Upper lobe of left lung (tissue), 6 donors: ENCODE measurements around the gene IPO5. TPM values are rescaled to one million over a fixed set of nuclear protein-coding genes. Genes with fewer than 3 reads are reported as not detected.
"Not testable (repeated sequence)": the region's sequence is repeated elsewhere in the genome, so short reads cannot be mapped to it uniquely, and the experiment has no call there.

Experiments used
- ATAC-seq, 2 donors: fragments of 200-7000 bp; cut with Tn5 transposase; one replicate each; pipeline ENCODE4 v1.9.1; 2022; ENCODE audit warnings: mild to moderate bottlenecking in 2 of 2, moderate library complexity in 2 of 2; ENCODE audit not compliant: low FRiP score in 2 of 2
- DNase-seq, 2 donors: peaks; one replicate each; pipeline ENCODE4 v3.0.0-alpha.2; 2019 to 2020
- H3K27ac ChIP-seq, 4 donors: fragments of 200-600 bp; sonication (generic); one replicate each; pipeline ENCODE4 v1.5.1; 2016 to 2019
- H3K27me3 ChIP-seq, 4 donors: fragments of 200-600 bp; sonication (generic); one replicate each; pipeline ENCODE4 v1.5.1; 2017 to 2019
- H3K36me3 ChIP-seq, 4 donors: fragments of 200-600 bp; sonication (generic); one replicate each; pipeline ENCODE4 v1.5.1; 2016 to 2019
- H3K4me1 ChIP-seq, 4 donors: fragments of 200-600 bp; sonication (generic); one replicate each; pipeline ENCODE4 v1.5.1; 2018 to 2019
- H3K4me3 ChIP-seq, 4 donors: fragments of 200-600 bp; sonication (generic); one replicate each; pipeline ENCODE4 v1.5.1; 2017 to 2019; ENCODE audit warnings: mild to moderate bottlenecking in 2 of 4, moderate library complexity in 1 of 4
- H3K9me3 ChIP-seq, 4 donors: fragments of 200-600 bp; sonication (generic); one replicate each; pipeline ENCODE4 v1.5.1; 2018 to 2019
- EP300 ChIP-seq, 4 donors: sonication (generic); formaldehyde crosslinking; IDR thresholded peaks; one replicate each; pipeline ENCODE4 v1.5.1; 2017; ENCODE audit warnings: antibody characterized with exemption in 4 of 4, control low read depth in 2 of 4
- POLR2A ChIP-seq, 4 donors: fragments of 450-650 bp; IDR thresholded peaks; one replicate each; pipeline ENCODE4 v1.5.1; 2016 to 2017; ENCODE audit warnings: antibody characterized with exemption in 4 of 4, mild to moderate bottlenecking in 2 of 4
- POLR2AphosphoS5 ChIP-seq, 2 donors: sonication (generic); formaldehyde crosslinking; IDR thresholded peaks; one replicate each; pipeline ENCODE4 v1.5.1; 2017; ENCODE audit warnings: antibody characterized with exemption in 2 of 2
- WGBS, 2 donors: methylation state at CpG; one replicate each; pipeline ENCODE4 v1.1.5; 2017 to 2018; 5-methylcytosine and 5-hydroxymethylcytosine counted together
- total RNA-seq, 6 donors: library from RNA; depleted of rRNA in 4 of 6; stranded (reverse); fragments of >200 nt in 4 of 6; gene quantifications; one replicate each; pipeline versions ENCODE4 v1.1.0 to v1.2.1, GENCODE V29; 2016 to 2021
- TF ChIP-seq, protein P1 (sequence below), 6 experiments: fragments of 450-650 bp in 4 of 6; fragments of 200-600 bp in 2 of 6; sonication (generic) in 2 of 6; IDR thresholded peaks; one replicate each; pipeline ENCODE4 v1.5.1; 2016 to 2019; ENCODE audit warnings: antibody characterized with exemption in 6 of 6
- donor health status: DM: no; HTN: no; CAD: no; lungs with moderate emphysema.
- donor health status: DM: no; HTN: yes; CAD: no; lungs with severe emphysema.

The IPO5 gene
- total RNA-seq, 6 donors from 2014 or later = 35.8 to 127 (median 75.6) TPM

GRCh38 chr13:98044301-98044700, 90.8 kb downstream of the IPO5 start:
- 75 to 78% methylated on average over 4 to 10 of the region's 10 CpGs for WGBS, 2 donors
- no peak for TF ChIP-seq POLR2A (IDR thresholded peaks at IDR 0.05)
- TF ChIP-seq POLR2AphosphoS5 (IDR thresholded peaks at IDR 0.05) = no peak
- TF ChIP-seq, protein P1, sequence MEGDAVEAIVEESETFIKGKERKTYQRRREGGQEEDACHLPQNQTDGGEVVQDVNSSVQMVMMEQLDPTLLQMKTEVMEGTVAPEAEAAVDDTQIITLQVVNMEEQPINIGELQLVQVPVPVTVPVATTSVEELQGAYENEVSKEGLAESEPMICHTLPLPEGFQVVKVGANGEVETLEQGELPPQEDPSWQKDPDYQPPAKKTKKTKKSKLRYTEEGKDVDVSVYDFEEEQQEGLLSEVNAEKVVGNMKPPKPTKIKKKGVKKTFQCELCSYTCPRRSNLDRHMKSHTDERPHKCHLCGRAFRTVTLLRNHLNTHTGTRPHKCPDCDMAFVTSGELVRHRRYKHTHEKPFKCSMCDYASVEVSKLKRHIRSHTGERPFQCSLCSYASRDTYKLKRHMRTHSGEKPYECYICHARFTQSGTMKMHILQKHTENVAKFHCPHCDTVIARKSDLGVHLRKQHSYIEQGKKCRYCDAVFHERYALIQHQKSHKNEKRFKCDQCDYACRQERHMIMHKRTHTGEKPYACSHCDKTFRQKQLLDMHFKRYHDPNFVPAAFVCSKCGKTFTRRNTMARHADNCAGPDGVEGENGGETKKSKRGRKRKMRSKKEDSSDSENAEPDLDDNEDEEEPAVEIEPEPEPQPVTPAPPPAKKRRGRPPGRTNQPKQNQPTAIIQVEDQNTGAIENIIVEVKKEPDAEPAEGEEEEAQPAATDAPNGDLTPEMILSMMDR (IDR thresholded peaks at IDR 0.05) = no peak
- TF ChIP-seq EP300 (IDR thresholded peaks at IDR 0.05) = no peak
- H3K9me3 ChIP-seq = no peaks in the 10 kb centered on the region
- H3K36me3 ChIP-seq = no peaks in the 10 kb centered on the region
- DNase-seq (no peak), ATAC-seq (no peak)
- no peaks in the 10 kb centered on the region for H3K27me3 ChIP-seq
- H3K27ac ChIP-seq = no peak overlapping the region
- H3K4me1 ChIP-seq = no peaks in the 10 kb centered on the region
- no peak overlapping the region for H3K4me3 ChIP-seq

GRCh38 chr13:98047785-98048184, 94.3 kb downstream of the IPO5 start:
- not testable (repeated sequence) for H3K4me3 ChIP-seq, ATAC-seq, H3K27me3 ChIP-seq, DNase-seq, H3K27ac ChIP-seq, H3K36me3 ChIP-seq, H3K9me3 ChIP-seq, H3K4me1 ChIP-seq
- 89 to 96% methylated on average over 12 of the region's 12 CpGs for WGBS, 2 donors

DNA sequence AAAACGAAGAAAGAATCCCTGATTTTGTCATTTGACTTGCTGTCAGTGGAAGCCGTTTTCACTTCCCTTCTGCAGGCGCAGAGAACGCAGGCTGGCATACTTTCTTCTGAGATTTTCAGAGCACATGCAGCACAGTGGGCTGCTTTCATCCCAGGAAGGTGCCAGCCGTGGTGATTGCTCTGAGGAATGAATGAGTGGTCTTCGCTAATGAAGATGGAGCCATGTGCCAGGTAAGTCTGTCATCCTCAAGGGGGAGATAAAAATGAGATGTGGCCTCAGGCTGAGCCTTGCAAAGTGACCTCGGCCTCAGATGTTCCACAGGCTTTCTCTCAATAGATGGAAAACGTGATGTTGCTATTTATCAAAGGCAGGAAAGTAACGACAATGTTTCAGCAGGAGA, 94.8 kb downstream of the IPO5 start:
- H3K4me3 ChIP-seq = no peak overlapping the region
- 80 to 85% methylated on average over 9 of the region's 9 CpGs for WGBS, 2 donors
- no peak overlapping the region for H3K27ac ChIP-seq
- no peaks in the 10 kb centered on the region for H3K36me3 ChIP-seq
- H3K27me3 ChIP-seq = no peaks in the 10 kb centered on the region
- no peak for DNase-seq
- H3K9me3 ChIP-seq = no peaks in the 10 kb centered on the region
- peaks cover 0 to 6% (median 0%) of the 10 kb centered on the region in 4 donors for H3K4me1 ChIP-seq
- ATAC-seq = no peak
- no peak for TF ChIP-seq POLR2A (IDR thresholded peaks at IDR 0.05)
- no peak for TF ChIP-seq POLR2AphosphoS5 (IDR thresholded peaks at IDR 0.05)
- TF ChIP-seq, protein P1 (IDR thresholded peaks at IDR 0.05) = no peak
- no peak for TF ChIP-seq EP300 (IDR thresholded peaks at IDR 0.05)

- Histone ChIP-seq H3K9me3 (no peaks in the 10 kb centered on the region), H3K4me1 (peaks cover 0 to 6% (median 0%) of the 10 kb centered on the region in 4 donors), H3K36me3 (no peaks in the 10 kb centered on the region), H3K27ac (no peak overlapping the region), H3K27me3 (no peaks in the 10 kb centered on the region), H3K4me3 (no peak overlapping the region)
- ATAC-seq (no peak), DNase-seq (no peak)
- 43 to 47% methylated on average over 6 of the region's 6 CpGs for WGBS, 2 donors
- TF ChIP-seq, protein P1 (IDR thresholded peaks at IDR 0.05) = no peak
- no peak for TF ChIP-seq POLR2A (IDR thresholded peaks at IDR 0.05)
- no peak for TF ChIP-seq POLR2AphosphoS5 (IDR thresholded peaks at IDR 0.05)
- TF ChIP-seq EP300 (IDR thresholded peaks at IDR 0.05) = no peak
Observed at GRCh38 chr13:98050041-98050466, 96.6 kb downstream of the IPO5 start.

DNA sequence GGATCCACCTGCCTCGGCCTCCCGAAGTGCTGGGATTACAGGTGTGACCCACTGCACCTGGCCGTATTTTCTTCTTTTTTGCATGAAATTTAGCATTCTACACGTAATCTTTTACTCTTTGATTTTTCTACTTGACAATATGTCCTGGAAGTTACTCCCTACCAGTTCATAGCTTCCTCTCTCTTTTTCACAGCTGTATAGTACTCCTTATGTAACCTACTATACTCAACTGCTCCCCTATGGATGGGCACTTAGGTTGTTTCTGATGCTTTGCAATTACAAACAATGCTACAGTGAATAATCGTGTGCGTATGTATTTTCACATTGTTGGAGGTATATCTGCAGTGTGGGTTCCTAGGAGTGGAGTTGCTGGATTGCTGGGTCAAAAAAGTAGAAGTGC, 98.9 kb downstream of the IPO5 start:
- Histone ChIP-seq H3K4me3 (no peak overlapping the region), H3K36me3 (no peaks in the 10 kb centered on the region), H3K9me3 (no peaks in the 10 kb centered on the region), H3K27ac (no peak overlapping the region), H3K4me1 (peaks cover 0 to 6% (median 0%) of the 10 kb centered on the region in 4 donors), H3K27me3 (no peaks in the 10 kb centered on the region)
- ATAC-seq (no peak), DNase-seq (no peak)
- WGBS, 2 donors = 92 to 93% methylated on average over 6 of the region's 6 CpGs
- no peak for TF ChIP-seq EP300 (IDR thresholded peaks at IDR 0.05)
- no peak for TF ChIP-seq POLR2AphosphoS5 (IDR thresholded peaks at IDR 0.05)
- TF ChIP-seq, protein P1 (IDR thresholded peaks at IDR 0.05) = no peak
- TF ChIP-seq POLR2A (IDR thresholded peaks at IDR 0.05) = no peak
